Stimulated activated CD8-positive, alpha-beta memory T cell treated with anti-CD3 and anti-CD28 coated beads, Interleukin-12 subunit alpha, Interleukin-12 subunit beta, amount 100 ng/mL, for 24 hours (primary cell): Measurements from ENCODE around the gene DLG1.

Experiments used
- DNase-seq: peaks from one replicate; pipeline ENCODE4 v3.0.0-alpha.2; 2020; ENCODE audit errors: extremely low read depth

DLG1 gene

GRCh38 chr3:197015790-197016736, 282.3 kb downstream of the DLG1 start:
- no peak for DNase-seq

GRCh38 chr3:197014942-197015575, 283.4 kb downstream of the DLG1 start:
- DNase-seq: no peak

- no peak for DNase-seq
Measured at GRCh38 chr3:197014024-197014423, 284.4 kb downstream of the DLG1 start.

GRCh38 chr3:197012540-197012883, 285.9 kb downstream of the DLG1 start:
- no peak for DNase-seq

GRCh38 chr3:197011780-197012539, 286.5 kb downstream of the DLG1 start:
- DNase-seq: no peak

- DNase-seq: no peak
Measured at GRCh38 chr3:197010556-197011351, 287.7 kb downstream of the DLG1 start.

GRCh38 chr3:197009532-197010019, 288.8 kb downstream of the DLG1 start:
- DNase-seq: no peak

- no peak for DNase-seq
Measured at GRCh38 chr3:197008436-197009209, 289.8 kb downstream of the DLG1 start.

- DNase-seq: no peak
Measured at GRCh38 chr3:197007953-197008352, 290.5 kb downstream of the DLG1 start.

- no peak for DNase-seq
Measured at GRCh38 chr3:197007296-197007940, 291.0 kb downstream of the DLG1 start.

- no peak for DNase-seq
Measured at GRCh38 chr3:197006860-197007259, 291.6 kb downstream of the DLG1 start.

GRCh38 chr3:197006446-197006845, 292.0 kb downstream of the DLG1 start:
- no peak for DNase-seq

GRCh38 chr3:197003461-197004385, 294.7 kb downstream of the DLG1 start:
- DNase-seq: no peak

- peak; percentile 60 for DNase-seq
Measured at GRCh38 chr3:197002701-197003454, 295.5 kb downstream of the DLG1 start.

- no peak for DNase-seq
Measured at GRCh38 chr3:197001972-197002700, 296.3 kb downstream of the DLG1 start.

GRCh38 chr3:197001106-197001971, 297.1 kb downstream of the DLG1 start:
- DNase-seq: no peak

- DNase-seq: no peak
Measured at GRCh38 chr3:197000211-197000610, 298.2 kb downstream of the DLG1 start.
